Gastrocnemius medialis (tissue), 4 donors: ENCODE results near the gene FPGT. TPM values are rescaled to one million over a fixed set of nuclear protein-coding genes. Genes with fewer than 3 reads are reported as not detected.

Source experiments
- ATAC-seq, 2 donors: fragments of 150-250 bp; one replicate each; pipeline ENCODE4 v1.9.1; 2016
- DNase-seq, 2 donors: peaks; one replicate each; pipeline ENCODE4 v3.0.0-alpha.2; 2019
- H3K27ac ChIP-seq, 4 donors: fragments of 200-600 bp; sonication (generic); 1 replicate in 1 of 4; 2 replicates in 3 of 4; pipeline ENCODE4 v1.5.1; 2016 to 2018; ENCODE audit warnings: mild to moderate bottlenecking in 2 of 4, moderate library complexity in 1 of 4
- H3K27me3 ChIP-seq, 3 donors: fragments of 200-600 bp; sonication (generic) in 2 of 3; 1 replicate in 1 of 3; 2 replicates in 2 of 3; pipeline versions ENCODE4 v1.5.1 to v1.6.0; 2016 to 2019; ENCODE audit warnings: mild to moderate bottlenecking in 1 of 3, moderate library complexity in 1 of 3
- H3K36me3 ChIP-seq, 2 donors: fragments of 200-600 bp; sonication (generic) in 1 of 2; one replicate each; pipeline ENCODE4 v1.5.1; 2017 to 2018
- H3K4me1 ChIP-seq, 2 donors: fragments of 200-600 bp; sonication (generic) in 1 of 2; one replicate each; pipeline ENCODE4 v1.5.1; 2016 to 2017; ENCODE audit warnings: mild to moderate bottlenecking in 2 of 2
- H3K4me3 ChIP-seq, 4 donors: fragments of 200-600 bp; sonication (generic) in 3 of 4; 1 replicate in 1 of 4; 2 replicates in 3 of 4; pipeline ENCODE4 v1.5.1; 2016 to 2019; ENCODE audit warnings: mild to moderate bottlenecking in 2 of 4
- H3K9me3 ChIP-seq, 3 donors: fragments of 200-600 bp; sonication (generic) in 2 of 3; 1 replicate in 1 of 3; 2 replicates in 2 of 3; pipeline ENCODE4 v1.5.1; 2016 to 2019
- POLR2A ChIP-seq, 2 donors: fragments of 450-650 bp; IDR thresholded peaks; one replicate each; pipeline ENCODE4 v1.6.1; 2017; ENCODE audit warnings: antibody characterized with exemption in 2 of 2, mild to moderate bottlenecking in 2 of 2, moderate library complexity in 2 of 2
- in situ Hi-C, 4 donors: fragments of 200-750 bp; cut with MboI; loops; one replicate each; pipeline versions ENCODE4 v1.15.0 to v1.8.0; 2017; ENCODE audit warnings: low sequenced_read_pairs in 4 of 4
- intact Hi-C: fragments of 100-400 bp; cut with DNase I; formaldehyde crosslinking; loops from one replicate; pipeline ENCODE4 v1.15.1; 2023; ENCODE audit warnings: low total_unique reads
- total RNA-seq, 4 donors: library from RNA; depleted of rRNA; stranded (reverse); fragments of >200 nt; gene quantifications; one replicate each; pipeline versions ENCODE4 v1.1.0 to v1.2.3, GENCODE V29; 2016
- TF ChIP-seq, protein P1 (sequence below), 5 experiments: fragments of 450-650 bp in 3 of 5; fragments of 200-600 bp in 2 of 5; sonication (generic) in 2 of 5; IDR thresholded peaks in 4 of 5; conservative IDR thresholded peaks in 1 of 5; 1 replicate in 4 of 5; 2 replicates in 1 of 5; pipeline ENCODE4 v1.5.1; 2016 to 2019; ENCODE audit warnings: antibody characterized with exemption in 5 of 5, mild to moderate bottlenecking in 3 of 5, moderate library complexity in 3 of 5

FPGT gene
- total RNA-seq, 4 donors from 2014 or later: 2.7 to 6.0 (median 3.3) TPM

DNA sequence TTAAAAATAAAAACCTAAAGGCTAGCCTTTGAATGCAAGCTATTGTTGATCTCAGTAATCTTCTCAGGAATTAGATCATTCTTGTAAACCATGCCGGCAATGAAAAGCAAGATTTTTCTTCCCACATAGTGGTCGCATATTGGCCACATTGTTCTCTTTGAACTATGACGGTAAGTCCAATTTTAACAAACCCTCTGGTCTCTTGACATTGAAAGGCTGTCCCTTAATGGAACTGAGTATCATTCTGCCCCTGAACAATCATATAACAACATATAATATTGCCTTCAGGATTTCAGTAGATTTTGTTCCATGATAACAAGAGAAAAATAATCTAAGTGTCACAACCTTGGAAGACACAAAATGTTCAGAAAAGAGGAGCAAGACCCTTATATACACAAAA, 38.4 kb downstream of the FPGT start:
- no peaks in the 10 kb centered on the region for H3K9me3 ChIP-seq
- no peaks in the 10 kb centered on the region for H3K27me3 ChIP-seq
- in situ Hi-C loops (no loop called here), intact Hi-C loops (no loop called here)
- no peak for ATAC-seq
- no peak overlapping the region for H3K27ac ChIP-seq
- peaks cover 0 to 7% of the 10 kb centered on the region in 2 donors for H3K36me3 ChIP-seq
- H3K4me3 ChIP-seq: no peak overlapping the region
- no peak for DNase-seq
- TF ChIP-seq POLR2A (IDR thresholded peaks at IDR 0.05): no peak
- TF ChIP-seq, protein P1, sequence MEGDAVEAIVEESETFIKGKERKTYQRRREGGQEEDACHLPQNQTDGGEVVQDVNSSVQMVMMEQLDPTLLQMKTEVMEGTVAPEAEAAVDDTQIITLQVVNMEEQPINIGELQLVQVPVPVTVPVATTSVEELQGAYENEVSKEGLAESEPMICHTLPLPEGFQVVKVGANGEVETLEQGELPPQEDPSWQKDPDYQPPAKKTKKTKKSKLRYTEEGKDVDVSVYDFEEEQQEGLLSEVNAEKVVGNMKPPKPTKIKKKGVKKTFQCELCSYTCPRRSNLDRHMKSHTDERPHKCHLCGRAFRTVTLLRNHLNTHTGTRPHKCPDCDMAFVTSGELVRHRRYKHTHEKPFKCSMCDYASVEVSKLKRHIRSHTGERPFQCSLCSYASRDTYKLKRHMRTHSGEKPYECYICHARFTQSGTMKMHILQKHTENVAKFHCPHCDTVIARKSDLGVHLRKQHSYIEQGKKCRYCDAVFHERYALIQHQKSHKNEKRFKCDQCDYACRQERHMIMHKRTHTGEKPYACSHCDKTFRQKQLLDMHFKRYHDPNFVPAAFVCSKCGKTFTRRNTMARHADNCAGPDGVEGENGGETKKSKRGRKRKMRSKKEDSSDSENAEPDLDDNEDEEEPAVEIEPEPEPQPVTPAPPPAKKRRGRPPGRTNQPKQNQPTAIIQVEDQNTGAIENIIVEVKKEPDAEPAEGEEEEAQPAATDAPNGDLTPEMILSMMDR (IDR thresholded peaks at IDR 0.05 in 4 of 5, conservative IDR thresholded peaks at IDR 0.05 in 1 of 5): no peak
- H3K4me1 ChIP-seq: no peaks in the 10 kb centered on the region

DNA sequence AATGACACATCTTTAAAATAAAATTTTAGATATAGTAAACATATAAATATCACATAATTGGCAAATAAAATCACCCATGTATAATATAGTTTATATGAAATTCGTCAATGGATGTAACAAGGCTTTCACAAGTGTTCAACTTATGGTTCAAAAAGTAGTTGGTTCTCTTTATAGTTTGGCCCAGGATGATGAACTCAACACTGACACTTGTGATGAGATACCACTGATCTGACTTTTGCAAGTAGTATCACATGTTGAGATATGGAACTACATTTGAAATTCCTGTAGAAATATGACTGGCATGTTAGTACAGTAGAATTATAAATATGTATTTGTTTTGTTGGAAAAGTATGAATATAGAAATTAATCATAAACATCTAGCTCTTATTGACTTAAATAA, 39.0 kb downstream of the FPGT start:
- DNase-seq: no peak
- ATAC-seq: no peak
- Histone ChIP-seq H3K27me3 (no peaks in the 10 kb centered on the region), H3K4me3 (no peak overlapping the region), H3K27ac (no peak overlapping the region), H3K9me3 (no peaks in the 10 kb centered on the region), H3K36me3 (peaks cover 0 to 7% of the 10 kb centered on the region in 2 donors), H3K4me1 (no peaks in the 10 kb centered on the region)
- intact Hi-C loops: no loop called here
- TF ChIP-seq, protein P1 (IDR thresholded peaks at IDR 0.05 in 4 of 5, conservative IDR thresholded peaks at IDR 0.05 in 1 of 5): no peak
- no peak for TF ChIP-seq POLR2A (IDR thresholded peaks at IDR 0.05)
- in situ Hi-C loops: no loop called here

DNA sequence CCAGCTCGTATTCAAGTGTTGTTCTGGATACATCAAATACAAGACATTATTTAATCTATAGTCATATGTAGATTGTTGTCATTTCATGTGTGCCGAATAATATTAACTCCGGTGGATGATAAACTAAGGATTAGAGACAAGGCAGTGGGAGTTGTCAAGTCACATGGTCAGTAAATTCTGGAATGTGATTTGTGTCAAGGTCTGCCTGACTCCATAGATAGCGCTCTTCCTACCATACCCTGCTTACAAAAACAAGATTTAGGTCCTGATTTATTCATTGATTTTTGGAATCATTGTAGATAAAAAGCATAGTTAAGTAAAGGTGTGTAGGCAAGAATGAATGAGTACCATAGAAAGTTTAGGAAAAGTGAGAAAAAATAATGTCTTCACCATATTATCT, 39.7 kb downstream of the FPGT start:
- no peak overlapping the region for H3K27ac ChIP-seq
- in situ Hi-C loops: no loop called here

DNA sequence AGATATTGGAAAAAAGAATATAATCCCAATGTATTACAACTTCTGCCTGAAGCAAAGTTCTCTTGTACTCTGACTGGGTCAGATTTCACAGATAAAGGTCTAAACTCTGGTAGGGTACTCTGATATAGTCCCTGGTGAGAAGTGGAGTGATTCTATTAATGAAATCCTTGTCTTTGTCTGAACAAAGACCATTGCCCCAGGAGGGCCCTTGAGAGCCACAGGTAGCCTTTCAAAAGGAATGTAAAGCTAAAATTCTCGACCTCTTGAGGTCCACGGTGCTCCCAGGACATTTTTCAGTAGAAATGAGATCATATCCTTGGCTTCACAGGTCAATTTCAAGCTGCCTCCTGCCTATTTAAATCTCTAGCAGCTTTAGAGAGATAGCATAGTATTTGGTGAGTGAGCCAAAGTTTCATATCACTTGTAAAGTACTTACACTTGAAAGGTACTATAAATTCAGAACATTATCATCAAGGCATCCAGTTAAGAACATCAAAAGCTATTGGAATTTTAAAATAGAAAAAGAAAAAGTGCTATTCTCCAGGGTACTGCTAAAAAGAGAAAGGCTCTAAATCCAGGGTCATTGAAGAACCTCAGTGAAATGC, 47.2 kb downstream of the FPGT start:
- DNase-seq (no peak), ATAC-seq (no peak)
- no peak for TF ChIP-seq POLR2A (IDR thresholded peaks at IDR 0.05)
- TF ChIP-seq, protein P1 (IDR thresholded peaks at IDR 0.05 in 4 of 5, conservative IDR thresholded peaks at IDR 0.05 in 1 of 5): no peak
- Histone ChIP-seq H3K4me3 (no peak overlapping the region), H3K9me3 (no peaks in the 10 kb centered on the region), H3K27ac (no peak overlapping the region), H3K36me3 (no peaks in the 10 kb centered on the region), H3K4me1 (no peaks in the 10 kb centered on the region), H3K27me3 (no peaks in the 10 kb centered on the region)
- in situ Hi-C loops: no loop called here
- intact Hi-C loops: no loop called here

More for the DNA sequence above, 39.7 kb downstream of the FPGT start:
- H3K4me1 ChIP-seq: no peaks in the 10 kb centered on the region
- intact Hi-C loops: no loop called here
- TF ChIP-seq POLR2A (IDR thresholded peaks at IDR 0.05): no peak
- TF ChIP-seq, protein P1 (IDR thresholded peaks at IDR 0.05 in 4 of 5, conservative IDR thresholded peaks at IDR 0.05 in 1 of 5): no peak
- no peak for DNase-seq
- no peaks in the 10 kb centered on the region for H3K9me3 ChIP-seq
- H3K36me3 ChIP-seq: peaks cover 0 to 7% of the 10 kb centered on the region in 2 donors
- ATAC-seq: no peak
- no peak overlapping the region for H3K4me3 ChIP-seq
- H3K27me3 ChIP-seq: no peaks in the 10 kb centered on the region

- ATAC-seq (no peak), DNase-seq (no peak)
- Histone ChIP-seq H3K4me1 (no peaks in the 10 kb centered on the region), H3K36me3 (peaks cover 0 to 3% of the 10 kb centered on the region in 2 donors), H3K27me3 (no peaks in the 10 kb centered on the region), H3K4me3 (no peak overlapping the region), H3K27ac (no peak overlapping the region), H3K9me3 (no peaks in the 10 kb centered on the region)
- no peak for TF ChIP-seq POLR2A (IDR thresholded peaks at IDR 0.05)
- TF ChIP-seq, protein P1 (IDR thresholded peaks at IDR 0.05 in 4 of 5, conservative IDR thresholded peaks at IDR 0.05 in 1 of 5): no peak
- in situ Hi-C loops (no loop called here), intact Hi-C loops (no loop called here)
These were observed 48.3 kb downstream of the FPGT start for GRCh38 chr1:74246315-74246714.
